SK-N-SH (cell line): ENCODE measurements around the gene SLC23A3. TPM values are rescaled to one million over a fixed set of nuclear protein-coding genes. Genes with fewer than 3 reads are reported as not detected.

Experiments used
- CTCF ChIA-PET: fragments of 300-600, 350-600 bp; formaldehyde crosslinking; extraction: SDS; loops from one replicate; lab custom pipeline; 2021; lab: Yijun Ruan, JAX
- POLR2A ChIA-PET: fragments of 350-600 bp; sonication (Branson Sonifier 250); formaldehyde crosslinking; extraction: SDS; loops from one replicate; lab custom pipeline; 2020; ENCODE audit warnings: antibody characterized with exemption, inconsistent platforms; lab: Yijun Ruan, JAX
- DNase-seq: peaks from one replicate; pipeline ENCODE4 v3.0.0; 2012
- H2AFZ ChIP-seq: fragments of 200-600 bp; sonication (generic); 2 replicates; pipeline ENCODE4 v1.8.1; 2016; ENCODE audit warnings: antibody characterized with exemption, mild to moderate bottlenecking, low read depth
- H3F3A ChIP-seq: fragments of 200-600 bp; sonication (generic); replicated peaks from 2 replicates; pipeline ENCODE3; 2016; ENCODE audit warnings: antibody characterized with exemption, mild to moderate bottlenecking; ENCODE audit not compliant: insufficient read depth
- H3K27ac ChIP-seq, 2 experiments: fragments of 200-500 bp in 1 of 2; fragments of 200-600 bp in 1 of 2; sonication (Bioruptor generic) in 1 of 2; sonication (generic), shearing (Covaris generic) in 1 of 2; 2 replicates each; pipeline versions ENCODE4 v1.5.1 to v1.6.1; 2014 to 2016; ENCODE audit warnings: low read depth in 2 of 2, inconsistent platforms in 1 of 2, low read length in 1 of 2, mild to moderate bottlenecking in 1 of 2, mixed read lengths in 1 of 2
- H3K27me3 ChIP-seq: fragments of 200-600 bp; sonication (generic), shearing (Covaris generic); 2 replicates; pipeline ENCODE4 v1.6.1; 2016; ENCODE audit warnings: mixed run types; ENCODE audit not compliant: insufficient read depth
- H3K36me3 ChIP-seq, 2 experiments: fragments of 200-500 bp in 1 of 2; fragments of 200-600 bp in 1 of 2; sonication (Bioruptor generic) in 1 of 2; sonication (generic) in 1 of 2; replicated peaks in 1 of 2; 2 replicates each; pipeline versions ENCODE3 to v1.5.1; 2014 to 2016; ENCODE audit warnings: low read length in 1 of 2, mild to moderate bottlenecking in 1 of 2; ENCODE audit not compliant: insufficient read depth in 2 of 2, control insufficient read depth in 1 of 2
- H3K4me1 ChIP-seq, 2 experiments: fragments of 200-500 bp in 1 of 2; fragments of 200-600 bp in 1 of 2; sonication (Bioruptor generic) in 1 of 2; sonication (generic), shearing (Covaris generic) in 1 of 2; 2 replicates each; pipeline versions ENCODE4 v1.5.1 to v1.6.1; 2014 to 2016; ENCODE audit warnings: low read depth in 1 of 2, low read length in 1 of 2, mixed run types in 1 of 2; ENCODE audit not compliant: insufficient read depth in 2 of 2, control insufficient read depth in 1 of 2
- H3K4me2 ChIP-seq: fragments of 200-600 bp; sonication (generic), shearing (Covaris generic); 2 replicates; pipeline ENCODE4 v1.6.1; 2017; ENCODE audit warnings: mixed run types
- H3K4me3 ChIP-seq, 2 experiments: fragments of 200-500 bp in 1 of 2; fragments of 200-600 bp in 1 of 2; sonication (Bioruptor generic) in 1 of 2; sonication (generic), shearing (Covaris generic) in 1 of 2; 2 replicates each; pipeline versions ENCODE4 v1.5.1 to v1.8.1; 2014 to 2016; ENCODE audit warnings: low read depth in 2 of 2, inconsistent platforms in 1 of 2, low read length in 1 of 2, mild to moderate bottlenecking in 1 of 2, mixed read lengths in 1 of 2, moderate library complexity in 1 of 2
- H3K79me2 ChIP-seq: fragments of 200-600 bp; sonication (generic); 2 replicates; pipeline ENCODE4 v1.8.1; 2017; ENCODE audit warnings: mild to moderate bottlenecking; ENCODE audit not compliant: insufficient read depth
- H3K9ac ChIP-seq: fragments of 200-600 bp; sonication (generic); 2 replicates; pipeline ENCODE4 v1.6.1; 2017; ENCODE audit warnings: mixed run types
- H3K9me2 ChIP-seq: fragments of 200-600 bp; sonication (generic); 2 replicates; pipeline ENCODE4 v1.6.1; 2017; ENCODE audit warnings: mixed run types
- H3K9me3 ChIP-seq: fragments of 200-600 bp; sonication (generic); 2 replicates; pipeline ENCODE4 v1.6.1; 2017; ENCODE audit warnings: mixed run types, mild to moderate bottlenecking, moderate library complexity
- H4K20me1 ChIP-seq: fragments of 200-600 bp; sonication (generic); 2 replicates; pipeline ENCODE4 v1.6.1; 2017; ENCODE audit warnings: mild to moderate bottlenecking, mixed run types; ENCODE audit not compliant: insufficient read depth
- CHD2 ChIP-seq: fragments of 150-350 bp; IDR thresholded peaks from 2 replicates; pipeline ENCODE4 v1.6.1; 2018; ENCODE audit warnings: low read length; ENCODE audit not compliant: partially characterized antibody
- EP300 ChIP-seq, 2 experiments: IDR thresholded peaks; 2 replicates each; pipeline versions ENCODE4 v1.4.0 to v1.6.1; 2012; ENCODE audit warnings: borderline replicate concordance in 1 of 2, low read depth in 1 of 2, low read length in 1 of 2
- FOSL2 ChIP-seq: IDR thresholded peaks from 2 replicates; pipeline ENCODE4 v1.4.0; 2012; ENCODE audit warnings: low read depth, mild to moderate bottlenecking, moderate library complexity, borderline replicate concordance
- FOXJ3 ChIP-seq: sonication (generic); formaldehyde crosslinking; IDR thresholded peaks from 2 replicates; pipeline ENCODE4 v1.5.1; 2020; ENCODE audit warnings: mild to moderate bottlenecking, missing genetic modification reagents
- GABPA ChIP-seq: IDR thresholded peaks from 2 replicates; pipeline ENCODE4 v1.4.0; 2012; ENCODE audit warnings: low read depth, mild to moderate bottlenecking
- GATA2 ChIP-seq: sonication (generic); formaldehyde crosslinking; IDR thresholded peaks from 2 replicates; pipeline ENCODE4 v1.5.0; 2020; ENCODE audit warnings: mild to moderate bottlenecking, missing genetic modification reagents
- JUND ChIP-seq: IDR thresholded peaks from 2 replicates; pipeline ENCODE4 v1.4.0; 2012
- MEF2A ChIP-seq: IDR thresholded peaks from 2 replicates; pipeline ENCODE4 v1.4.0; 2012; ENCODE audit warnings: low read depth, borderline replicate concordance
- NFIC ChIP-seq: IDR thresholded peaks from 2 replicates; pipeline ENCODE4 v1.4.0; 2012; ENCODE audit warnings: borderline replicate concordance
- NRF1 ChIP-seq: IDR thresholded peaks from 2 replicates; pipeline ENCODE4 v1.6.1; 2012; ENCODE audit warnings: low read depth, mild to moderate bottlenecking, low read length
- POLR2AphosphoS5 ChIP-seq: IDR thresholded peaks from 2 replicates; pipeline ENCODE4 v1.6.1; 2012; ENCODE audit warnings: low read depth, low read length
- RCOR1 ChIP-seq: fragments of 150-350 bp; IDR thresholded peaks from 2 replicates; pipeline ENCODE4 v1.6.1; 2017; ENCODE audit warnings: antibody characterized with exemption, low read length
- RFX5 ChIP-seq: IDR thresholded peaks from 2 replicates; pipeline ENCODE4 v1.6.1; 2012; ENCODE audit warnings: mild to moderate bottlenecking, improper control_type of control experiment, low read length
- SIN3A ChIP-seq: IDR thresholded peaks from 2 replicates; pipeline ENCODE4 v1.6.1; 2012; ENCODE audit warnings: low read depth, mild to moderate bottlenecking, low read length, moderate library complexity, borderline replicate concordance
- TAF1 ChIP-seq: IDR thresholded peaks from 2 replicates; pipeline ENCODE4 v1.6.1; 2012; ENCODE audit warnings: low read depth, mild to moderate bottlenecking, low read length, moderate library complexity, borderline replicate concordance
- TCF12 ChIP-seq: IDR thresholded peaks from 2 replicates; pipeline ENCODE4 v1.4.0; 2012
- TEAD4 ChIP-seq: IDR thresholded peaks from 2 replicates; pipeline ENCODE4 v1.4.0; 2012; ENCODE audit warnings: mild to moderate bottlenecking, borderline replicate concordance; ENCODE audit not compliant: insufficient read depth
- YY1 ChIP-seq: IDR thresholded peaks from 2 replicates; pipeline ENCODE4 v1.4.0; 2012; ENCODE audit warnings: low read depth, mild to moderate bottlenecking
- WGBS: methylation state at CpG from one replicate; pipeline ENCODE4 v1.1.6; 2017; ENCODE audit warnings: low lambda C conversion rate; 5-methylcytosine and 5-hydroxymethylcytosine counted together
- polyA plus RNA-seq, 3 experiments: library from polyadenylated mRNA; depleted of rRNA; stranded (reverse); fragments of >200 nt; gene quantifications; 2 replicates each; pipeline ENCODE4 v1.2.3, GENCODE V29; 2012
- TF ChIP-seq, protein P1 (sequence below): fragments of 200-600 bp; sonication (generic); IDR thresholded peaks from 2 replicates; pipeline ENCODE4 v1.6.1; 2017; ENCODE audit warnings: antibody characterized with exemption, mild to moderate bottlenecking, moderate library complexity
- TF ChIP-seq, protein P2 (sequence below): IDR thresholded peaks from 2 replicates; pipeline ENCODE4 v1.6.1; 2012; ENCODE audit warnings: mild to moderate bottlenecking, low read depth, low read length, moderate library complexity
- TF ChIP-seq, protein P3 (sequence below): IDR thresholded peaks from 2 replicates; pipeline ENCODE4; 2012
- TF ChIP-seq, protein P4 (sequence below): fragments of 150-350 bp; IDR thresholded peaks from 2 replicates; pipeline ENCODE4 v1.6.1; 2016; ENCODE audit warnings: mild to moderate bottlenecking, low read depth, low read length
- TF ChIP-seq, protein P5 (sequence below): IDR thresholded peaks from 2 replicates; pipeline ENCODE4 v1.4.0; 2012; ENCODE audit warnings: low read depth, borderline replicate concordance
- TF ChIP-seq, protein P6 (sequence below): fragments of 150-350 bp; IDR thresholded peaks from 2 replicates; pipeline ENCODE4 v1.6.1; 2017; ENCODE audit warnings: antibody characterized with exemption, low read length, low read depth, borderline replicate concordance

Gene SLC23A3
- polyA plus RNA-seq, 1 of the 3 experiments (the other 2 are of a cell fraction) = 2.1 TPM

DNA sequence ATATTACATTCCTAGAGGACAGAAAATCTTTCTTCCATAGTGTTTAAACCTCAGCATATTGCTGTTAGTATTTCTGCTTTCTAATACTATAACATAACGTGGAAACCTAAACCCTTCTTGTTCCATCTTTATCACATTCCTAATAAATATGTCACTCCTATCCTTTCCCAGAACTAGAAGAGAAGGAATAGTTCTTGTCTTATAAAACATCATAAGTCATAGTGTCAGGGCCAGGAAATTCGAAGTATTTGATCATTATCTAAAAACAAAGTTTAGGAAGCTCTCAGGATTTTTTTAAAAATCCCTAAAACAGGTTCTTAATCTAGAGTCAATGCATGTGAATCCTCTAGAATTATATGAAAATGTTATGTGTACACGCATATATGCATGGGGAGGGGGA lies 11.2 kb downstream of the SLC23A3 start:
- 34% methylated on average over 3 of the region's 3 CpGs for WGBS
- ChIA-PET POLR2A (no interaction called here), CTCF (interaction anchor here (1.1 to 14.9 kb wide), 26 partner anchors 12 to 307 kb away, joined by 3 to 205 read pairs (median 10); partner anchors contain the start of genes ABCB6, CNPPD1, DNAJB2 and IHH)
- H3K36me3 ChIP-seq = peaks cover 10 to 23% of the 10 kb centered on the region in 2 experiments
- H3K9ac ChIP-seq = peak overlapping the region; percentile 3; the same call in 1 of the 2 replicates
- H3K9me3 ChIP-seq = no peaks in the 10 kb centered on the region
- no peaks in the 10 kb centered on the region for H3K27me3 ChIP-seq
- no peak overlapping the region for H2AFZ ChIP-seq
- H3K4me3 ChIP-seq = 0 out of 4 replicates have a peak overlapping the region, but pooled peaks of 1 of the 2 experiments have one; percentile 10
- peaks cover 2% of the 10 kb centered on the region; the same call in 1 of the 2 replicates for H3K79me2 ChIP-seq
- DNase-seq = no peak
- peaks cover 17% of the 10 kb centered on the region for H3F3A ChIP-seq
- peaks cover 0 to 11% of the 10 kb centered on the region in 2 experiments; a peak in 1 of 4 replicates for H3K4me1 ChIP-seq
- no peaks in the 10 kb centered on the region for H3K9me2 ChIP-seq
- peak overlapping the region in 1 of 2 experiments; percentile 41; a peak in 2 of 4 replicates for H3K27ac ChIP-seq
- no peaks in the 10 kb centered on the region for H4K20me1 ChIP-seq
- H3K4me2 ChIP-seq = peak overlapping the region; percentile 47
- no peak for TF ChIP-seq POLR2AphosphoS5
- TF ChIP-seq, protein P1, sequence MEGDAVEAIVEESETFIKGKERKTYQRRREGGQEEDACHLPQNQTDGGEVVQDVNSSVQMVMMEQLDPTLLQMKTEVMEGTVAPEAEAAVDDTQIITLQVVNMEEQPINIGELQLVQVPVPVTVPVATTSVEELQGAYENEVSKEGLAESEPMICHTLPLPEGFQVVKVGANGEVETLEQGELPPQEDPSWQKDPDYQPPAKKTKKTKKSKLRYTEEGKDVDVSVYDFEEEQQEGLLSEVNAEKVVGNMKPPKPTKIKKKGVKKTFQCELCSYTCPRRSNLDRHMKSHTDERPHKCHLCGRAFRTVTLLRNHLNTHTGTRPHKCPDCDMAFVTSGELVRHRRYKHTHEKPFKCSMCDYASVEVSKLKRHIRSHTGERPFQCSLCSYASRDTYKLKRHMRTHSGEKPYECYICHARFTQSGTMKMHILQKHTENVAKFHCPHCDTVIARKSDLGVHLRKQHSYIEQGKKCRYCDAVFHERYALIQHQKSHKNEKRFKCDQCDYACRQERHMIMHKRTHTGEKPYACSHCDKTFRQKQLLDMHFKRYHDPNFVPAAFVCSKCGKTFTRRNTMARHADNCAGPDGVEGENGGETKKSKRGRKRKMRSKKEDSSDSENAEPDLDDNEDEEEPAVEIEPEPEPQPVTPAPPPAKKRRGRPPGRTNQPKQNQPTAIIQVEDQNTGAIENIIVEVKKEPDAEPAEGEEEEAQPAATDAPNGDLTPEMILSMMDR = no peak
- 0 out of 2 replicates have a peak, but pooled peaks have one; percentile 12 for TF ChIP-seq TEAD4
- peak; percentile 44 for TF ChIP-seq JUND
- TF ChIP-seq SIN3A = no peak
- no peak for TF ChIP-seq GATA2
- no peak for TF ChIP-seq FOXJ3 (CRISPR knock-in tag)
- TF ChIP-seq TCF12 = 0 out of 2 replicates have a peak, but pooled peaks have one; percentile 24
- TF ChIP-seq FOSL2 = 0 out of 2 replicates have a peak, but pooled peaks have one; percentile 10
- TF ChIP-seq, protein P2, sequence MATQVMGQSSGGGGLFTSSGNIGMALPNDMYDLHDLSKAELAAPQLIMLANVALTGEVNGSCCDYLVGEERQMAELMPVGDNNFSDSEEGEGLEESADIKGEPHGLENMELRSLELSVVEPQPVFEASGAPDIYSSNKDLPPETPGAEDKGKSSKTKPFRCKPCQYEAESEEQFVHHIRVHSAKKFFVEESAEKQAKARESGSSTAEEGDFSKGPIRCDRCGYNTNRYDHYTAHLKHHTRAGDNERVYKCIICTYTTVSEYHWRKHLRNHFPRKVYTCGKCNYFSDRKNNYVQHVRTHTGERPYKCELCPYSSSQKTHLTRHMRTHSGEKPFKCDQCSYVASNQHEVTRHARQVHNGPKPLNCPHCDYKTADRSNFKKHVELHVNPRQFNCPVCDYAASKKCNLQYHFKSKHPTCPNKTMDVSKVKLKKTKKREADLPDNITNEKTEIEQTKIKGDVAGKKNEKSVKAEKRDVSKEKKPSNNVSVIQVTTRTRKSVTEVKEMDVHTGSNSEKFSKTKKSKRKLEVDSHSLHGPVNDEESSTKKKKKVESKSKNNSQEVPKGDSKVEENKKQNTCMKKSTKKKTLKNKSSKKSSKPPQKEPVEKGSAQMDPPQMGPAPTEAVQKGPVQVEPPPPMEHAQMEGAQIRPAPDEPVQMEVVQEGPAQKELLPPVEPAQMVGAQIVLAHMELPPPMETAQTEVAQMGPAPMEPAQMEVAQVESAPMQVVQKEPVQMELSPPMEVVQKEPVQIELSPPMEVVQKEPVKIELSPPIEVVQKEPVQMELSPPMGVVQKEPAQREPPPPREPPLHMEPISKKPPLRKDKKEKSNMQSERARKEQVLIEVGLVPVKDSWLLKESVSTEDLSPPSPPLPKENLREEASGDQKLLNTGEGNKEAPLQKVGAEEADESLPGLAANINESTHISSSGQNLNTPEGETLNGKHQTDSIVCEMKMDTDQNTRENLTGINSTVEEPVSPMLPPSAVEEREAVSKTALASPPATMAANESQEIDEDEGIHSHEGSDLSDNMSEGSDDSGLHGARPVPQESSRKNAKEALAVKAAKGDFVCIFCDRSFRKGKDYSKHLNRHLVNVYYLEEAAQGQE = no peak
- no peak for TF ChIP-seq MEF2A
- no peak for TF ChIP-seq CHD2
- TF ChIP-seq RFX5 = no peak
- no peak for TF ChIP-seq RCOR1
- TF ChIP-seq, protein P3, sequence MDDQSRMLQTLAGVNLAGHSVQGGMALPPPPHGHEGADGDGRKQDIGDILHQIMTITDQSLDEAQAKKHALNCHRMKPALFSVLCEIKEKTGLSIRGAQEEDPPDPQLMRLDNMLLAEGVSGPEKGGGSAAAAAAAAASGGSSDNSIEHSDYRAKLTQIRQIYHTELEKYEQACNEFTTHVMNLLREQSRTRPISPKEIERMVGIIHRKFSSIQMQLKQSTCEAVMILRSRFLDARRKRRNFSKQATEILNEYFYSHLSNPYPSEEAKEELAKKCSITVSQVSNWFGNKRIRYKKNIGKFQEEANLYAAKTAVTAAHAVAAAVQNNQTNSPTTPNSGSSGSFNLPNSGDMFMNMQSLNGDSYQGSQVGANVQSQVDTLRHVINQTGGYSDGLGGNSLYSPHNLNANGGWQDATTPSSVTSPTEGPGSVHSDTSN = peak; percentile 72
- no peak for TF ChIP-seq NRF1
- no peak for TF ChIP-seq EP300 (IDR thresholded peaks at IDR 0.05; ENCODE audit: borderline replicate concordance in 1 of 2, low read depth in 1 of 2, low read length in 1 of 2)
- TF ChIP-seq, protein P4, sequence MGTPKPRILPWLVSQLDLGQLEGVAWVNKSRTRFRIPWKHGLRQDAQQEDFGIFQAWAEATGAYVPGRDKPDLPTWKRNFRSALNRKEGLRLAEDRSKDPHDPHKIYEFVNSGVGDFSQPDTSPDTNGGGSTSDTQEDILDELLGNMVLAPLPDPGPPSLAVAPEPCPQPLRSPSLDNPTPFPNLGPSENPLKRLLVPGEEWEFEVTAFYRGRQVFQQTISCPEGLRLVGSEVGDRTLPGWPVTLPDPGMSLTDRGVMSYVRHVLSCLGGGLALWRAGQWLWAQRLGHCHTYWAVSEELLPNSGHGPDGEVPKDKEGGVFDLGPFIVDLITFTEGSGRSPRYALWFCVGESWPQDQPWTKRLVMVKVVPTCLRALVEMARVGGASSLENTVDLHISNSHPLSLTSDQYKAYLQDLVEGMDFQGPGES = no peak
- TF ChIP-seq NFIC = no peak
- TF ChIP-seq TAF1 = no peak
- no peak for TF ChIP-seq GABPA
- TF ChIP-seq, protein P5, sequence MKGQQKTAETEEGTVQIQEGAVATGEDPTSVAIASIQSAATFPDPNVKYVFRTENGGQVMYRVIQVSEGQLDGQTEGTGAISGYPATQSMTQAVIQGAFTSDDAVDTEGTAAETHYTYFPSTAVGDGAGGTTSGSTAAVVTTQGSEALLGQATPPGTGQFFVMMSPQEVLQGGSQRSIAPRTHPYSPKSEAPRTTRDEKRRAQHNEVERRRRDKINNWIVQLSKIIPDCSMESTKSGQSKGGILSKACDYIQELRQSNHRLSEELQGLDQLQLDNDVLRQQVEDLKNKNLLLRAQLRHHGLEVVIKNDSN = no peak
- no peak for TF ChIP-seq YY1
- TF ChIP-seq, protein P6, sequence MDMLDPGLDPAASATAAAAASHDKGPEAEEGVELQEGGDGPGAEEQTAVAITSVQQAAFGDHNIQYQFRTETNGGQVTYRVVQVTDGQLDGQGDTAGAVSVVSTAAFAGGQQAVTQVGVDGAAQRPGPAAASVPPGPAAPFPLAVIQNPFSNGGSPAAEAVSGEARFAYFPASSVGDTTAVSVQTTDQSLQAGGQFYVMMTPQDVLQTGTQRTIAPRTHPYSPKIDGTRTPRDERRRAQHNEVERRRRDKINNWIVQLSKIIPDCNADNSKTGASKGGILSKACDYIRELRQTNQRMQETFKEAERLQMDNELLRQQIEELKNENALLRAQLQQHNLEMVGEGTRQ = no peak
